ENCODE results near the gene ZNHIT1. TPM values are rescaled to one million over a fixed set of nuclear protein-coding genes. Genes with fewer than 3 reads are reported as not detected.

Gene ZNHIT1
- total RNA-seq, 2 donors from 2014 or later, result 51.4 to 74.8 TPM

- Histone ChIP-seq H3K4me3 (no peak overlapping the region), H3K27me3 (peaks cover 0 to 59% of the 10 kb centered on the region in 2 donors), H3K36me3 (replicated peaks in 1 of 2; ENCODE audit: insufficient read depth in 1 of 2, low read depth in 2 of 2) (no peaks in the 10 kb centered on the region), H3K27ac (no peak overlapping the region), H3K4me1 (peaks cover 17% of the 10 kb centered on the region), H3K9me3 (no peaks in the 10 kb centered on the region)
- DNase-seq (no peak), ATAC-seq (no peak)
- WGBS, 2 donors, result 2% methylated on average over 18 to 20 of the region's 20 CpGs
- intact Hi-C loops (cut with DNase I), result no loop called here
- no peak for TF ChIP-seq POLR2A (IDR thresholded peaks at IDR 0.05)
- TF ChIP-seq CTCF (IDR thresholded peaks at IDR 0.05), result no peak
These were observed 38.8 kb upstream of the ZNHIT1 start for GRCh38 chr7:101179117-101179516.

DNA sequence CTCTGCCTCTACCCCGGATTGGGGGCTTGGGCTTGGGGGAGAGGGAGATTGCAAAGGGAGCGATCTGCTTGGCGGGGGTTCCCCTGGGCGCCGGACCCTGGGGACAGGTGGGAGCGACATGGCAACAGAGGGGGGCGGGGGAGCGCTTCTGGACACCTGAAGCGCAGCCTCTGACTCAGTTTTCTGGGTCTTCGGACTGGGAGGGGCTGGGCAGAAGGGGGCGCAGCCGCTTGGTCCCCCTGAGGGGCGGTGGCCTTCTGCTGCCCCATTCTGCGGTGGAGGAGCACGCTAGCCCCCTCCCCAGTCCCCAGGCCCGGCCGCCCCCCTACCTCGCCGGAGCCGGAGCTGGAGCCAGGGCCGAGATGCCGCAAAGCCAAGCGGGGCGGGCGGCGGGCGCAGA is 38.3 kb upstream of the ZNHIT1 start:
- no peak for ATAC-seq
- intact Hi-C loops (cut with DNase I), result no loop called here
- H3K27me3 ChIP-seq, result peaks cover 0 to 54% of the 10 kb centered on the region in 2 donors
- 0 to 3% methylated on average over 2 to 22 of the region's 27 CpGs for WGBS, 2 donors
- DNase-seq, result no peak
- TF ChIP-seq POLR2A (IDR thresholded peaks at IDR 0.05) (no peak), CTCF (IDR thresholded peaks at IDR 0.05) (no peak)
- H3K9me3 ChIP-seq, result no peaks in the 10 kb centered on the region
- no peak overlapping the region for H3K4me3 ChIP-seq
- H3K4me1 ChIP-seq, result peaks cover 15% of the 10 kb centered on the region
- H3K36me3 ChIP-seq (replicated peaks in 1 of 2; ENCODE audit: insufficient read depth in 1 of 2, low read depth in 2 of 2), result no peaks in the 10 kb centered on the region
- H3K27ac ChIP-seq, result no peak overlapping the region

- 9 to 21% methylated on average over 9 to 33 of the region's 56 CpGs for WGBS, 2 donors
- Histone ChIP-seq H3K36me3 (replicated peaks in 1 of 2; ENCODE audit: insufficient read depth in 1 of 2, low read depth in 2 of 2) (no peaks in the 10 kb centered on the region), H3K9me3 (no peaks in the 10 kb centered on the region), H3K27ac (no peak within 1 kb of the TSS), H3K4me1 (peaks cover 15% of the 10 kb centered on the region), H3K27me3 (peaks cover 0 to 50% of the 10 kb centered on the region in 2 donors), H3K4me3 (no peak within 1 kb of the TSS)
- no peak for DNase-seq
- intact Hi-C loops (cut with DNase I), result no loop called here
- no peak for TF ChIP-seq CTCF (IDR thresholded peaks at IDR 0.05)
- TF ChIP-seq POLR2A (IDR thresholded peaks at IDR 0.05), result no peak
- no peak for ATAC-seq
These were observed 37.7 kb upstream of the ZNHIT1 start, which contains the start of gene NAT16 for GRCh38 chr7:101180130-101180755. Gene NAT16 (minus strand): TSS chr7:101180293. CDS start chr7:101174807, 5,486 bp downstream.

DNA sequence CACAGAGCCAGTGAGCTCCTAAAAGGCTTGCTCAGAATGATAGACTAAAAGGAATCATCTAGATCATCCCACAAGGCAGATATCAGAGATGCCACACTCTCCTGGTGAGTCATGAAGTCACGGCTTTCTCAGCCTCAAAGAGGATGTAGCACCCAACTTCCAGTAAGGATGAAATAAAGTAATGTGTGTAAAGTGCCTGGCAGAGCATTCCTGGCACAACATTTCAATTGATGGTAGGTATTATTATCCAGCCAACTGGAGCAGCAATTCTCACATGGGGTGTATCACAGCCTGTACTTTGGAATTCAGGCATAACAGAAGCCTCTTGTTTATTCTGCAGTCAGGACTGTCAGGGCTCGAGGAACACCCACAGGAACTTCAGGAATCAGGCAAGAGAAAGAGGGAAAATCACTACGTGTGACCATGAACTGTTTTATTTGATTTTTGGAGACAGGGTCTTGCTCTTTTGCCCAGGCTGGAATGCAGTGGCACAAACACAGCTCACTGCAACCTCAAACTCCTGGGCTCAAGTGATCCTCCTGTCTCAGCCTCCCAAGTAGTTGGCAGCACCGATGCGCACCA is 32.6 kb upstream of the ZNHIT1 start:
- DNase-seq (no peak), ATAC-seq (no peak)
- intact Hi-C loops (cut with DNase I), result no loop called here
- Histone ChIP-seq H3K4me3 (no peak overlapping the region), H3K27me3 (peaks cover 0 to 10% of the 10 kb centered on the region in 2 donors), H3K4me1 (peaks cover under 1% of the 10 kb centered on the region), H3K36me3 (replicated peaks in 1 of 2; ENCODE audit: insufficient read depth in 1 of 2, low read depth in 2 of 2) (no peaks in the 10 kb centered on the region), H3K9me3 (no peaks in the 10 kb centered on the region), H3K27ac (no peak overlapping the region)
- TF ChIP-seq CTCF (IDR thresholded peaks at IDR 0.05), result no peak
- TF ChIP-seq POLR2A (IDR thresholded peaks at IDR 0.05), result no peak
- 49 to 52% methylated on average over 5 of the region's 5 CpGs for WGBS, 2 donors

- WGBS, 2 donors, result 38 to 52% methylated on average over 6 of the region's 6 CpGs
- Histone ChIP-seq H3K9me3 (no peaks in the 10 kb centered on the region), H3K36me3 (replicated peaks in 1 of 2; ENCODE audit: insufficient read depth in 1 of 2, low read depth in 2 of 2) (no peaks in the 10 kb centered on the region), H3K27ac (no peak overlapping the region), H3K4me1 (no peaks in the 10 kb centered on the region), H3K27me3 (peaks cover 0 to 3% of the 10 kb centered on the region in 2 donors), H3K4me3 (no peak overlapping the region)
- ATAC-seq (no peak), DNase-seq (no peak)
- no peak for TF ChIP-seq POLR2A (IDR thresholded peaks at IDR 0.05)
- no peak for TF ChIP-seq CTCF (IDR thresholded peaks at IDR 0.05)
- intact Hi-C loops (cut with DNase I), result no loop called here
These were observed 31.8 kb upstream of the ZNHIT1 start for GRCh38 chr7:101186194-101186593.

All from body of pancreas (tissue), 4 donors.